PC-9 (cell line): ENCODE measurements around the gene DYNLT2. TPM values are rescaled to one million over a fixed set of nuclear protein-coding genes. Genes with fewer than 3 reads are reported as not detected.

Experiments used
- BruUV-seq: library from RNA; stranded (reverse); fragments of 400-500 nt; replicated peaks from 2 replicates; lab custom pipeline; 2021; lab: Mats Ljungman, UMichigan
- CTCF ChIA-PET: fragments of 300-600 bp; sonication (Branson Sonifier 250); formaldehyde crosslinking; loops from one replicate; lab custom pipeline; 2022; ENCODE audit warnings: antibody characterized with exemption; lab: Charles Lee
- POLR2A ChIA-PET: fragments of 300-600 bp; sonication (Branson Sonifier 250); formaldehyde crosslinking; loops from one replicate; lab custom pipeline; 2022; ENCODE audit warnings: antibody characterized with exemption; ENCODE audit not compliant: unreplicated experiment; lab: Charles Lee
- DNase-seq, 2 experiments: peaks; one replicate each; pipeline versions ENCODE4 v3.0.0 to v3.0.0-alpha.2; 2015 to 2022; ENCODE audit warnings: mixed read lengths in 1 of 2
- H2AFZ ChIP-seq: fragments of 200-600 bp; sonication (generic); 2 replicates; pipeline ENCODE4 v1.8.1; 2017; ENCODE audit warnings: antibody characterized with exemption
- H3F3A ChIP-seq: fragments of 200-600 bp; sonication (generic); 2 replicates; pipeline ENCODE4 v1.8.1; 2017; ENCODE audit warnings: antibody characterized with exemption, mild to moderate bottlenecking, low read depth; ENCODE audit not compliant: insufficient read depth
- H3K27ac ChIP-seq: fragments of 200-600 bp; sonication (generic); 2 replicates; pipeline ENCODE4 v1.6.1; 2016; ENCODE audit warnings: mixed run types
- H3K27me3 ChIP-seq: fragments of 200-600 bp; sonication (generic); 2 replicates; pipeline ENCODE4 v1.6.1; 2016; ENCODE audit warnings: low read depth, mixed run types; ENCODE audit not compliant: insufficient read depth
- H3K36me3 ChIP-seq: fragments of 200-600 bp; sonication (generic); 2 replicates; pipeline ENCODE4 v1.6.1; 2016; ENCODE audit warnings: low read depth, mixed run types
- H3K4me1 ChIP-seq: fragments of 200-600 bp; sonication (generic); replicated peaks from 2 replicates; pipeline ENCODE4 v1.6.1; 2016; ENCODE audit warnings: mixed run types; ENCODE audit not compliant: insufficient read depth
- H3K4me2 ChIP-seq: fragments of 200-600 bp; sonication (generic); 2 replicates; pipeline ENCODE4 v1.6.1; 2017; ENCODE audit warnings: mixed run types
- H3K4me3 ChIP-seq: fragments of 200-600 bp; sonication (generic); 2 replicates; pipeline ENCODE4 v1.6.1; 2016; ENCODE audit warnings: mixed run types
- H3K79me2 ChIP-seq: fragments of 200-600 bp; sonication (generic); 2 replicates; pipeline ENCODE4 v1.6.1; 2017; ENCODE audit warnings: low read depth, mixed run types
- H3K9me2 ChIP-seq: fragments of 200-600 bp; sonication (generic); 2 replicates; pipeline ENCODE4 v1.8.1; 2017; ENCODE audit warnings: mild to moderate bottlenecking; ENCODE audit not compliant: insufficient read depth
- H3K9me3 ChIP-seq: fragments of 200-600 bp; sonication (generic); 2 replicates; pipeline ENCODE4 v1.8.1; 2016; ENCODE audit warnings: low read depth; ENCODE audit not compliant: insufficient read depth
- H4K20me1 ChIP-seq: fragments of 200-600 bp; sonication (generic); 2 replicates; pipeline ENCODE4 v1.8.1; 2017; ENCODE audit not compliant: insufficient read depth
- EZH2 ChIP-seq: fragments of 200-600 bp; sonication (generic); IDR thresholded peaks from 2 replicates; pipeline ENCODE4 v1.8.0; 2017; ENCODE audit warnings: antibody characterized with exemption, low read depth
- intact Hi-C: fragments of 100-400 bp; cut with micrococcal nuclease; formaldehyde crosslinking; loops from one replicate; pipeline ENCODE4 v1.10.0; 2022; ENCODE audit not compliant: unreplicated experiment
- total RNA-seq: library from RNA; stranded (reverse); gene quantifications from 2 replicates; pipeline ENCODE4 v1.2.3, GENCODE V29; 2021
- TF ChIP-seq, protein P1 (sequence below): fragments of 200-600 bp; sonication (generic); conservative IDR thresholded peaks from 2 replicates; pipeline ENCODE4 v1.6.1; 2017; ENCODE audit warnings: mixed run types, antibody characterized with exemption, mild to moderate bottlenecking, moderate library complexity

DYNLT2 gene
- total RNA-seq, 1 experiment from 2014 or later: 1.5 TPM

DNA sequence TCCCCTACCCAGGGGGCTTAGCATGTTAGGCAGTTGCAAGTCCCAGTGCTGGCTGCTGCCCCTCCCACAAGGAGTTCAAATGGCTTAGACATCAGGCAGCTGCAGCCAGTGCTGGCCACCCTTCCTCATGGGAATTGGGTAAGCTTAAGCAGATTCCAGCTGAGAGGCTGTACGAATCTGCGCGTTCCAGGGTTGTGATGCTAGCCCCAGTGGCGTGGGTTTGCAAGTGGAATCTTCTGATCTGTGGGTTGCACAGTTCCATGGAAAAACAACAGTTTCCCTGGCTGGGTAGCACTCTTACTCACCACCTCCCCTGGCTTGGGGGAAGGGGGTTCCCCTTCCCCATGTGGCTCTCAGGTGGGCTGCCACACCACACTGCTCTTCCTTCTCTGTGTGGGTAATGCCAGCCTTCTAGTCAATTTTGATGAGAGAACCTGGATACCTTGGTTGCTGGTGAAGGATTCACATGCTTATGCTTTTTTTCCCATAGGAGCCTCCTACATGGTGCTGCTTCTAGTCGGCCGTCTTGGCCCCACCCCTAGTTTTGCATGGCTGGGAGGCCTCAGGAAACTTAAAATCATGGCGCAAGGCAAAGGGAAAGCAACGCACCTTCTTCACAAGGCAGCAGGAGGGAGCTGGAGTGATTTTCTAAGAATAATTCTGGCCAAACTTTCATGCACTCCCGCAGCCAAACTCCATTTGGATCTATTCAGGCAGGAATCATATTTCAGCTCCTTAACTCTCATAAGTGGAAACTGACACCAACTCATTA is 13.0 kb downstream of the DYNLT2 start:
- H3K27me3 ChIP-seq: no peaks in the 10 kb centered on the region; the same call in 1 of the 2 replicates
- CTCF ChIA-PET: no interaction called here
- no peaks in the 10 kb centered on the region for H4K20me1 ChIP-seq
- no peaks in the 10 kb centered on the region for H3K79me2 ChIP-seq
- no peaks in the 10 kb centered on the region for H3K9me2 ChIP-seq
- no peaks in the 10 kb centered on the region for H3K4me1 ChIP-seq
- no peaks in the 10 kb centered on the region for H3K9me3 ChIP-seq
- intact Hi-C loops: no loop called here
- no peak overlapping the region for H3K4me2 ChIP-seq
- BruUV-seq: no TSS peak
- H3K36me3 ChIP-seq: no peaks in the 10 kb centered on the region
- POLR2A ChIA-PET: no interaction called here
- H2AFZ ChIP-seq: no peak overlapping the region
- no peak overlapping the region for H3K4me3 ChIP-seq
- no peak overlapping the region for H3K27ac ChIP-seq
- TF ChIP-seq, protein P1, sequence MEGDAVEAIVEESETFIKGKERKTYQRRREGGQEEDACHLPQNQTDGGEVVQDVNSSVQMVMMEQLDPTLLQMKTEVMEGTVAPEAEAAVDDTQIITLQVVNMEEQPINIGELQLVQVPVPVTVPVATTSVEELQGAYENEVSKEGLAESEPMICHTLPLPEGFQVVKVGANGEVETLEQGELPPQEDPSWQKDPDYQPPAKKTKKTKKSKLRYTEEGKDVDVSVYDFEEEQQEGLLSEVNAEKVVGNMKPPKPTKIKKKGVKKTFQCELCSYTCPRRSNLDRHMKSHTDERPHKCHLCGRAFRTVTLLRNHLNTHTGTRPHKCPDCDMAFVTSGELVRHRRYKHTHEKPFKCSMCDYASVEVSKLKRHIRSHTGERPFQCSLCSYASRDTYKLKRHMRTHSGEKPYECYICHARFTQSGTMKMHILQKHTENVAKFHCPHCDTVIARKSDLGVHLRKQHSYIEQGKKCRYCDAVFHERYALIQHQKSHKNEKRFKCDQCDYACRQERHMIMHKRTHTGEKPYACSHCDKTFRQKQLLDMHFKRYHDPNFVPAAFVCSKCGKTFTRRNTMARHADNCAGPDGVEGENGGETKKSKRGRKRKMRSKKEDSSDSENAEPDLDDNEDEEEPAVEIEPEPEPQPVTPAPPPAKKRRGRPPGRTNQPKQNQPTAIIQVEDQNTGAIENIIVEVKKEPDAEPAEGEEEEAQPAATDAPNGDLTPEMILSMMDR: no peak
- TF ChIP-seq EZH2: no peak
- no peak for DNase-seq
- no peaks in the 10 kb centered on the region for H3F3A ChIP-seq

DNA sequence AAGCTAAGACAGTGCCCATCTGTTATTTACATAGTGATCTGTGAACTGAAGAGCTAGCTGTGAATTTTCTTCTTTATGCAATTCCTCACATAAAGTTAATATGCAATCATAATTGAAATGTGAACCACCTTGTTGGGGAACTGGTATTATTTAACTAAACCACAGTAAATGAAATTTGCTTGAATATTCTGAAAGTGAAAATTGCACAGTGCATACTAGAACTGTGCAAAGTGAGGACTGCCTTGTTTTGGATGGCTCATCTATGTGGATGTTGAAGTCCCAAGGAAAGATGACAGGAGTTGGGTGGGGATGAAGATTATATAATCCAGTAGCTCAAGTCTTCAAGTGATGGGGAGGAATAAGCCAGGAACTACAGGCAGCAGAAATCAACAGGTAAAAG is 21.4 kb downstream of the DYNLT2 start:
- H3K9me2 ChIP-seq: no peaks in the 10 kb centered on the region
- no peak overlapping the region for H3K4me3 ChIP-seq
- H3K9me3 ChIP-seq: no peaks in the 10 kb centered on the region
- no peak for DNase-seq
- no peak for TF ChIP-seq EZH2
- TF ChIP-seq, protein P1: no peak
- H4K20me1 ChIP-seq: no peaks in the 10 kb centered on the region
- H2AFZ ChIP-seq: no peak overlapping the region
- no peaks in the 10 kb centered on the region; the same call in 1 of the 2 replicates for H3K27me3 ChIP-seq
- no peak overlapping the region for H3K27ac ChIP-seq
- peaks cover 8% of the 10 kb centered on the region for H3K4me1 ChIP-seq
- ChIA-PET CTCF (no interaction called here), POLR2A (interaction anchor here (0.6 kb wide), 1 partner anchor 136 kb away, joined by 3 read pairs; no protein-coding TSS in a partner anchor)
- no TSS peak for BruUV-seq
- H3K4me2 ChIP-seq: no peak overlapping the region
- no peaks in the 10 kb centered on the region for H3K36me3 ChIP-seq
- intact Hi-C loops: no loop called here
- H3K79me2 ChIP-seq: no peaks in the 10 kb centered on the region
- peaks cover 8% of the 10 kb centered on the region; the same call in 1 of the 2 replicates for H3F3A ChIP-seq

DNA sequence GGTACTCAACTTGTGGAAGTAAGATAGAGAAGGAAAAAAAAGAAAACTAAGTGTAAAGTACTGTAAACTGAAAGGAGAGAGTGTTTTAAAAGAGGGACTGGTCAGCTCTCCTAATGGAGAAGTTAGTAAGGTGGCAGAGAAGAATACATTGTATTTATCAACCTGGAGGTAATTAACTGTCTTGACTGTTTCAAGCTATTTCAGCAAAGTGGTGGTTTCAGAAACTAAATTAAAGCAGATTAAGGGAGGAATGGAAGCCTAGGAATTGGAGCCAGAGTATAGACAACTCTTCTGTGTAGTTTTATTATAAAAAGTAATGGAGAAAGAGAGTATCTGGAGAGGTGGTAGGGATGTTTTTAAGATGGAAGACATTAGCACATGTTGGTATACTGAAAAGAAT is 24.4 kb downstream of the DYNLT2 start:
- CTCF ChIA-PET: no interaction called here

More for the DNA sequence above, 24.4 kb downstream of the DYNLT2 start:
- Histone ChIP-seq H3K4me3 (no peak overlapping the region), H3K27ac (no peak overlapping the region), H3K36me3 (no peaks in the 10 kb centered on the region), H3K9me3 (no peaks in the 10 kb centered on the region), H3F3A (peaks cover 25% of the 10 kb centered on the region; the same call in 1 of the 2 replicates), H2AFZ (no peak overlapping the region), H3K79me2 (peaks cover 13% of the 10 kb centered on the region), H3K4me1 (peaks cover 17% of the 10 kb centered on the region), H4K20me1 (0 out of 2 replicates have a peak, but pooled peaks cover 4% of the 10 kb centered on the region), H3K27me3 (no peaks in the 10 kb centered on the region), H3K4me2 (no peak overlapping the region), H3K9me2 (no peaks in the 10 kb centered on the region)
- TF ChIP-seq, protein P1: no peak
- TF ChIP-seq EZH2: no peak
- no TSS peak for BruUV-seq
- no peak for DNase-seq
- POLR2A ChIA-PET: no interaction called here
- intact Hi-C loops: no loop called here
